SK-N-MC (cell line): Measurements from ENCODE around the gene VEGFD.

ENCODE experiments used
- EZH2 ChIP-seq: fragments of 200-600 bp; sonication (generic); IDR thresholded peaks from one replicate; pipeline ENCODE4 v1.6.1; 2017; ENCODE audit warnings: antibody characterized with exemption
- FOXP2 ChIP-seq: optimal IDR thresholded peaks from 2 replicates; pipeline ENCODE3; 2011; ENCODE audit warnings: mild to moderate bottlenecking, moderate library complexity; ENCODE audit not compliant: insufficient read depth; ENCODE audit errors: extremely low read length, control extremely low read depth
- POLR2AphosphoS5 ChIP-seq: IDR thresholded peaks from 2 replicates; pipeline ENCODE4 v1.6.1; 2012; ENCODE audit warnings: mild to moderate bottlenecking, low read depth, low read length, borderline replicate concordance

- TF ChIP-seq POLR2AphosphoS5 (no peak), EZH2 (no peak), FOXP2 (no peak)
These were observed 32.1 kb upstream of the VEGFD start for GRCh38 chrX:15416133-15416993.
